ENCODE measurements around the gene RNF167. TPM values are rescaled to one million over a fixed set of nuclear protein-coding genes. Genes with fewer than 3 reads are reported as not detected.

The RNF167 gene
- total RNA-seq, 1 donor from 2014 or later, result 44.1 TPM

- Histone ChIP-seq H3K4me3 (ENCODE audit: low read depth, low read length) (no peak overlapping the region), H3K27me3 (ENCODE audit: control insufficient read depth, insufficient read depth, low read length) (no peaks in the 10 kb centered on the region), H3K36me3 (ENCODE audit: control insufficient read depth, insufficient read depth, low read length) (no peaks in the 10 kb centered on the region)
- DNase-seq (ENCODE audit: low read depth), result no peak
- no peak for TF ChIP-seq CTCF (IDR thresholded peaks at IDR 0.05; ENCODE audit: insufficient read depth, low read length, poor library complexity, severe bottlenecking)
These were observed 4.4 kb upstream of the RNF167 start for GRCh38 chr17:4935650-4936049.

- no peak overlapping the region for H3K4me3 ChIP-seq (ENCODE audit: low read depth, low read length)
- no peak for DNase-seq (ENCODE audit: low read depth)
- H3K27me3 ChIP-seq (ENCODE audit: control insufficient read depth, insufficient read depth, low read length), result no peaks in the 10 kb centered on the region
- no peak for TF ChIP-seq CTCF (IDR thresholded peaks at IDR 0.05; ENCODE audit: insufficient read depth, low read length, poor library complexity, severe bottlenecking)
- no peaks in the 10 kb centered on the region for H3K36me3 ChIP-seq (ENCODE audit: control insufficient read depth, insufficient read depth, low read length)
These were observed 3.6 kb upstream of the RNF167 start for GRCh38 chr17:4936436-4936835.

- no peak for DNase-seq (ENCODE audit: low read depth)
- no peak for TF ChIP-seq CTCF (IDR thresholded peaks at IDR 0.05; ENCODE audit: insufficient read depth, low read length, poor library complexity, severe bottlenecking)
- Histone ChIP-seq H3K36me3 (ENCODE audit: control insufficient read depth, insufficient read depth, low read length) (no peaks in the 10 kb centered on the region), H3K4me3 (ENCODE audit: low read depth, low read length) (no peak overlapping the region), H3K27me3 (ENCODE audit: control insufficient read depth, insufficient read depth, low read length) (no peaks in the 10 kb centered on the region)
These were observed 2.5 kb upstream of the RNF167 start for GRCh38 chr17:4937553-4937952.

GRCh38 chr17:4938069-4938491 is 2.0 kb upstream of the RNF167 start:
- TF ChIP-seq CTCF (IDR thresholded peaks at IDR 0.05; ENCODE audit: insufficient read depth, low read length, poor library complexity, severe bottlenecking), result no peak
- no peak for DNase-seq (ENCODE audit: low read depth)
- Histone ChIP-seq H3K4me3 (ENCODE audit: low read depth, low read length) (no peak overlapping the region), H3K27me3 (ENCODE audit: control insufficient read depth, insufficient read depth, low read length) (no peaks in the 10 kb centered on the region), H3K36me3 (ENCODE audit: control insufficient read depth, insufficient read depth, low read length) (no peaks in the 10 kb centered on the region)

- no peak for DNase-seq (ENCODE audit: low read depth)
- Histone ChIP-seq H3K27me3 (ENCODE audit: control insufficient read depth, insufficient read depth, low read length) (no peaks in the 10 kb centered on the region), H3K4me3 (ENCODE audit: low read depth, low read length) (peak overlapping the region; percentile 92), H3K36me3 (ENCODE audit: control insufficient read depth, insufficient read depth, low read length) (no peaks in the 10 kb centered on the region)
- TF ChIP-seq CTCF (IDR thresholded peaks at IDR 0.05; ENCODE audit: insufficient read depth, low read length, poor library complexity, severe bottlenecking), result no peak
These were observed 1.2 kb upstream of the RNF167 start for GRCh38 chr17:4938688-4939545.

GRCh38 chr17:4939546-4939795 is 597 bp upstream of the RNF167 start:
- DNase-seq (ENCODE audit: low read depth), result no peak
- peak overlapping the region; percentile 92 for H3K4me3 ChIP-seq (ENCODE audit: low read depth, low read length)
- H3K36me3 ChIP-seq (ENCODE audit: control insufficient read depth, insufficient read depth, low read length), result peaks cover under 1% of the 10 kb centered on the region
- H3K27me3 ChIP-seq (ENCODE audit: control insufficient read depth, insufficient read depth, low read length), result no peaks in the 10 kb centered on the region
- no peak for TF ChIP-seq CTCF (IDR thresholded peaks at IDR 0.05; ENCODE audit: insufficient read depth, low read length, poor library complexity, severe bottlenecking)

All from kidney epithelial cell (primary cell).